GM19328 (cell line): ENCODE results near the gene GMEB1.
"Not testable (repeated sequence)": the region's sequence is repeated elsewhere in the genome, so short reads cannot be mapped to it uniquely, and the experiment has no call there.

Source experiments
- ATAC-seq: cut with Tn5 transposase; IDR thresholded peaks from one replicate; pipeline ENCODE4 v1.9.1; 2021; ENCODE audit warnings: mild to moderate bottlenecking, moderate library complexity; ENCODE audit not compliant: unreplicated experiment

Gene GMEB1

GRCh38 chr1:28668956-28669723 lies 556 bp downstream of the GMEB1 start:
- peak; percentile 58 for ATAC-seq

- ATAC-seq: no peak
Observed at GRCh38 chr1:28671254-28671780, 2.7 kb downstream of the GMEB1 start.

- ATAC-seq: not testable (repeated sequence)
Observed at GRCh38 chr1:28672971-28673370, 4.4 kb downstream of the GMEB1 start.

- no peak for ATAC-seq
Observed at GRCh38 chr1:28675924-28676257, 7.3 kb downstream of the GMEB1 start.

- ATAC-seq: no peak
Observed at GRCh38 chr1:28680151-28680550, 11.6 kb downstream of the GMEB1 start.

- no peak for ATAC-seq
Observed at GRCh38 chr1:28682840-28683239, 14.3 kb downstream of the GMEB1 start.

- ATAC-seq: no peak
Observed at GRCh38 chr1:28684937-28685336, 16.4 kb downstream of the GMEB1 start.

- ATAC-seq: not testable (repeated sequence)
Observed at GRCh38 chr1:28691627-28692026, 23.0 kb downstream of the GMEB1 start.

GRCh38 chr1:28703629-28704028 lies 35.0 kb downstream of the GMEB1 start:
- no peak for ATAC-seq

GRCh38 chr1:28716336-28716735 lies 47.8 kb downstream of the GMEB1 start:
- ATAC-seq: no peak

- ATAC-seq: no peak
Observed at GRCh38 chr1:28718166-28718565, 49.6 kb downstream of the GMEB1 start.

GRCh38 chr1:28718586-28719331 lies 50.2 kb downstream of the GMEB1 start:
- no peak for ATAC-seq

GRCh38 chr1:28719332-28719619 lies 50.7 kb downstream of the GMEB1 start:
- ATAC-seq: no peak

GRCh38 chr1:28720376-28720775 lies 51.8 kb downstream of the GMEB1 start:
- no peak for ATAC-seq

GRCh38 chr1:28721927-28722326 lies 53.3 kb downstream of the GMEB1 start:
- ATAC-seq: not testable (repeated sequence)

- not testable (repeated sequence) for ATAC-seq
Observed at GRCh38 chr1:28725365-28725764, 56.8 kb downstream of the GMEB1 start.

GRCh38 chr1:28735961-28736449 lies 67.4 kb downstream of the GMEB1 start:
- ATAC-seq: no peak

GRCh38 chr1:28736450-28737306 lies 68.1 kb downstream of the GMEB1 start, which contains the start of gene YTHDF2:
Gene YTHDF2, plus strand, starts transcription at chr1:28736940. Its CDS starts 181 bp downstream, at chr1:28737121.
- ATAC-seq: peak; percentile 83

GRCh38 chr1:28737307-28738132 lies 68.9 kb downstream of the GMEB1 start:
- ATAC-seq: peak; percentile 12

GRCh38 chr1:28740118-28740517 lies 71.5 kb downstream of the GMEB1 start:
- no peak for ATAC-seq
